ENCODE measurements around the gene FGF11.
"Not testable (repeated sequence)": the region's sequence is repeated elsewhere in the genome, so short reads cannot be mapped to it uniquely, and the experiment has no call there.

FGF11 gene

DNA sequence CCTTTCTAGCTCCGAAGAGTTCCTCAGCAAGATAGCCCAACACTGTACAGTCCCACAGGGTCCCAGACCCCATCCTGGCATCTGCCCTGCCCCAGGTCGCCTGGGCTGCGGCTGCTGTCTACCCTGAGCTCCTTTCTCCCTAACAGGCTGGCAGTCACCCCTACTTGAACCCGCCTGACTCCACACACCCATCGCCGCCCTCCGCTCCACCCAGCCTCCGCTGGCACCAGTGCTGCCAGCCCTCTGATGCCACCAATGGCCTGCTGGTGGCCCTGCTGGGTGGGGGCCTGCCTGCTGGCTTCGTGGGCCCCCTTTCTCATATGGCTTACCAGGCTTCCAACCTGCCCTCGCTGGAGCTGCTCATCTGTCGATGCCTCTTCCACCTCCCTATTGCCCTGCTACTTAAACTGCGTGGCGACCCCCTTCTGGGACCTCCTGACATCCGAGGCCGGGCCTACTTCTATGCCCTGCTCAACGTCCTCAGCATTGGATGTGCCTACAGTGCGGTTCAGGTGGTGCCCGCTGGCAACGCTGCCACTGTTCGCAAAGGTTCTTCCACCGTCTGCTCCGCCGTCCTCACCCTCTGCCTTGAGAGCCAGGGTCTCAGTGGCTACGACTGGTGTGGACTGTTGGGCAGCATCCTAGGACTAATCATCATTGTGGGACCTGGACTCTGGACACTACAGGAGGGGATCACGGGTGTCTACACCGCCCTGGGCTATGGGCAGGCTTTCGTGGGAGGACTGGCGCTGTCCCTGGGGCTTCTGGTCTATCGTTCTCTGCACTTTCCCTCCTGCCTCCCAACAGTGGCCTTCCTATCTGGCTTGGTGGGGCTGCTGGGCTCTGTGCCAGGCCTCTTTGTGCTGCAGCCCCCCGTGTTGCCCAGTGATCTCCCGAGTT lies 42.8 kb downstream of the FGF11 start:
- DNase-seq: not testable (repeated sequence)

DNA sequence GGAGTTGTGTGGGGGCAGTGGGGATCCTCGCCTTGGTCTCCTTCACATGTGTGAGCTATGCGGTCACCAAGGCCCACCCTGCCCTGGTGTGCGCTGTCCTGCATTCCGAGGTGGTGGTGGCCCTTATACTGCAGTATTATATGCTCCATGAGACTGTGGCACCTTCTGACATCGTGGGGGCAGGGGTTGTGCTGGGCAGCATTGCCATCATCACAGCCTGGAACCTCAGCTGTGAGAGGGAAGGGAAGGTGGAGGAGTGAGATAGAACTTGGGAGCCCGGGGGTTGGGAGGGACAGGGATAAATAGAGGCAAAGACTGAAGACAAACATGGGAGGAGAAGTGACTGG lies 43.4 kb downstream of the FGF11 start:
- not testable (repeated sequence) for DNase-seq

DNA sequence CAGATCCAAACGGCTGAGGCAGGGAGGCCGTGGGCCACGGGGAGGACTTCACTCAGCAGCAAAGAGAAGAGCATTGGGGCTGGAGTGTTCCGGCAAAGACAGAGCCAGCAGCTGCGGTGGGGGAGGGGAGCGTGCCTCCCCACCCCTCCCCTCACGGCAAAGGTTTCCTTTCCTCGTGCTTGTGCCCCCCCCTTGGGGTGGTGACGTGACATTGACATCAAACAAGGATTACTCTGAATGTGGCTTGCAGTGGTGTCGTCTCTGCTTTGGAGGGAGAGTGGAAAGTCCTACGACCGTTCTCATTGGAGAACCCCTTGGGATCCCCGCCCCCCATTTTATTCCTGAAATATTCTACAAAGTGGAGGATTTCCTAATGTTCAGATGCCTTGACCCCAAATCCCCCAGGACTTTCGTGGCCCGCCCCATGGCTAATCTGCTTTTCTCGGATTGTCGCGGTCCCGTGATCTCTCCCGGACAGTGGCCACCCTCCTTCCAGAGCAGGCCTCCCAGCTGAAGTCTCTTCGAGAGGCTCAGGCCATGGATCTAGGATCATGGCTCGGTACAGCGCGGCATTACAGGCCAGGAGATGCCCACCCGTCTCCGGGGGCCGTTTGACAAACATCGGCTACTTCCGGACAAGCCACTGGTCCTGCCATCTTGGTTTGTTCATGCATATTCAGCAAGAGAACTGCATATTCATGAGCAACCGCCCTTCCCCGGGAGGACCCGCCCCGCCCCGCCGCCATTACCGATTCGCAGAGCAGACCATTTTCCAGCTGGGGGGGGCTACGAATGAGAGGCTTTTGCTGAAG lies 44.1 kb downstream of the FGF11 start:
- peak; percentile 96 for DNase-seq

DNA sequence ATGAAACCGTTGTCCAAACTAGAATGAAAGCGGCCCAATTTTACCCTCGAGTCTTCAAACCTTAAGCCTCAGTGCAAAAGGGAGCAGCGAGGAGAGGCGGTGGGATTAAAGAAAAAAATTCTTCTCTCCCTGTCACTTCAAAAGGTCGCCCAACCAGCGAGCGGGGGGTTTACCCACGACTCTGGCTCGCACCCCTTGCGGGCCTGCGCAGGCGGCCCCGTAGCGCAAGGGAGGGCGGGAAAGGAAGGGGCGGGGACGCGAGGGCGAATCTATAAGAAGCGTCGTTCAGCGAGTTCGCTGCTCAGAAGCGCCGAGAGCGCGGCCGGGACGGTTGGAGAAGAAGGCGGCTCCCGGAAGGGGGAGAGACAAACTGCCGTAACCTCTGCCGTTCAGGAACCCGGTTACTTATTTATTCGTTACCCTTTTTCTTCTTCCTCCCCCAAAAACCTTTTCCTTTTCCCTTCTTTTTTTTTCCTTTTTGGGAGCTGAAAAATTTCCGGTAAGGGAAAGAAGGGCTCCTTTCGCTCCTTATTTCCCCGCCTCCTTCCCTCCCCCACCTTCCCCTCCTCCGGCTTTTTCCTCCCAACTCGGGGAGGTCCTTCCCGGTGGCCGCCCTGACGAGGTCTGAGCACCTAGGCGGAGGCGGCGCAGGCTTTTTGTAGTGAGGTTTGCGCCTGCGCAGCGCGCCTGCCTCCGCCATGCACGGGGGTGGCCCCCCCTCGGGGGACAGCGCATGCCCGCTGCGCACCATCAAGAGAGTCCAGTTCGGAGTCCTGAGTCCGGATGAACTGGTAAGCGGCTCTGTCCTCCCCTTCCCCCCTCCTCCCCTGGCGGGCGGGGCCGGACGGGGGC lies 45.0 kb downstream of the FGF11 start, which contains the start of gene POLR2A:
Gene POLR2A (plus strand): TSS at position 300 of the 852 bp plus-strand sequence.
- peak; percentile 98 to 99 for DNase-seq

DNA sequence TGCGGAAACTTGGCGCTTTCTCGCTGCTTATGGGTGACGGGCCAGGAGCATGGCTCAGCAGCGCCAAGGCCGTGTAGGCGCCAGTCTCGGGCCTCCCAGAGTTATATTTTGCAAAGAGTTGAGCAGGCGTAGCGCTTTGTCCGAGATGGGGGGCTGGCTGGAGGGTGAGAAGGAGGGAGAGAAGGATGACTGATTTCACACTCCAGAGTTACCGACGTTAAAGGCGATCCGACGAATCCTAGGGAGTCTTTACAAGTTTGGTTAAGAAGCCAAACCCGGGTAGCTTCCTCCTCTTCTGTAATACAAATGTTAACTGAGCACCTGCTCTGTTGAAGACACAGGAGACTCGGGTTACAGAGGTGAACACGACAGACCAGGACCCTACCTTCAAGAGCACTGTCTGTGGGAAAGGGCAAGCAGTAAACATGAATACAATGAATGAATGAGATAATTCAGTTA lies 45.6 kb downstream of the FGF11 start:
- DNase-seq: no peak

DNA sequence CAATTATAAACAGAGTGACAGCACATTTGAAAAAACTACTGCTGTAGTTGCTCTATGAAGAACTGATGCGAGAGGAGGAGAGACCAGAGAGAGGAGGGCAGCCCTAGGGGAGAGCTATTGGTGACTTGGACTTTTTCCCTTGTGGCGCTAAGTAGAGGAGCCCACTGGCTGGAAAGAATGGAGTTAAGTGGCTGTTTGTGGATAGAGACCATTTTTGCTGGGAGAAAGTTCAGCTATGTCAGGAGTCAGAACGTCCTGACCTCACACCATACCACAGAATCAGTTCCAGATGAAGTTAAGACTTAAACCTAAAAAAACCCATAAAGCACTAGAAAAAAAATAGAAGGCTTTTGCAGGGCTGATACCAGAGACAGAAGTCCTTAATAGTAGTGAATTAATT lies 46.9 kb downstream of the FGF11 start:
- no peak for DNase-seq

DNA sequence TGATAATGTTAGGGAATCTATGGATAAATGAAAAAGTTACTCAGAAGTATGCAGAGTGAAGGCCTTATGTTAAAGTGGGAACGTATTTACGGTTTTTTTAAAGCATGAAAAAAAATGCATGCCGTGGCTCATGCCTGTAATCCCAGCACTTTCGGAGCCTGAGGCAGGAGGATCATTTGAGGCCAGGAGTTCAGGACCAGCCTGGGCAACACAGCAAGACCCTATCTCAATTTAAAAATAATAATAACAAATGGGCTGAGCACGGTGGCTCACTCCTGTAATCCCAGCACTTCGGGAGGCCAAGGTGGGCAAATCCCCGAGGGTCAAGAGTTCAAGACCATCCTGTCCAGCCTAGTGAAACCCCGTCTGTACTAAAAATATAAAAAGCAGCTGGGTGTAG lies 50.8 kb downstream of the FGF11 start:
- no peak for DNase-seq

DNA sequence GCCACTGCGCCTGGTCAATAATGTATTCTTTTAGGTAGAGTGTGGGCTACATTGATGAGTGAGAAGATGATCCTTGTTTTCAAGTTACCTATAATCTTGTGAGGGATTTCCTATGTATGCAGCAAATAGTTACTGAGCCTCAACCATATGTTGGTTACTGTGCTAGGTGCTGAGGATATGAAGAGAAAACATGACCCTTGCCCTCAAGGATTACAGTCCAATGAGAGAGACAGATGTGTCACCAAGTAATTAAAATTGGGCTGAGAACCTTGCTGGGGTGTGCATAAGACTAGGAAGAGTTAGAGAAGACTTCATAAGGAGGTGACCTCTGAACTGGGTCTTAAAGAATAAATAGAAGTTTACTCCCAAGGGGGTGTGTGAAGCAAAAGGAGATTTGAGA lies 52.3 kb downstream of the FGF11 start:
- no peak for DNase-seq

DNA sequence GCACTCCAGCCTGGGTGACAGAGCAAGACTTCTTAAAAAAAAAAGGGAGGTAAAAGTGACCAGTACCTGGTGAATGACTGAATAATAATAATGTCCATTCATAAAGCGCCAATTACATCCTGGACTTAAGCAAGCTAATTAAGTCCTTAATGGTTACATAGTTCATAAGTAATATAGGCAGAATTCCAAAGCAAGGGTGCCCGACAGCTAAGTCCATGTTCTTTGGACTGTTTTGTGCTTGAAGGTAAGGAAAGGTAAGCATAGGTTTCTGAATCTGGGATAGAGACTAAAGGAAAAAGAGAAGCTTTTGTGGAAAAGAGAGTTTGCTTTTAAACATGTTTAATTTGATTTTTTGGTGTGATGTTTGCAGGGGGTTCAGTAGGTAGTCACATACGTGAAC lies 54.6 kb downstream of the FGF11 start:
- no peak for DNase-seq
